HG03097 (cell line): ENCODE results near the gene CNR2.
"Not testable (repeated sequence)": the region's sequence is repeated elsewhere in the genome, so short reads cannot be mapped to it uniquely, and the experiment has no call there.

Source experiments
- ATAC-seq: cut with Tn5 transposase; IDR thresholded peaks from one replicate; pipeline ENCODE4 v1.9.1; 2021; ENCODE audit not compliant: unreplicated experiment, low FRiP score

Gene CNR2

DNA sequence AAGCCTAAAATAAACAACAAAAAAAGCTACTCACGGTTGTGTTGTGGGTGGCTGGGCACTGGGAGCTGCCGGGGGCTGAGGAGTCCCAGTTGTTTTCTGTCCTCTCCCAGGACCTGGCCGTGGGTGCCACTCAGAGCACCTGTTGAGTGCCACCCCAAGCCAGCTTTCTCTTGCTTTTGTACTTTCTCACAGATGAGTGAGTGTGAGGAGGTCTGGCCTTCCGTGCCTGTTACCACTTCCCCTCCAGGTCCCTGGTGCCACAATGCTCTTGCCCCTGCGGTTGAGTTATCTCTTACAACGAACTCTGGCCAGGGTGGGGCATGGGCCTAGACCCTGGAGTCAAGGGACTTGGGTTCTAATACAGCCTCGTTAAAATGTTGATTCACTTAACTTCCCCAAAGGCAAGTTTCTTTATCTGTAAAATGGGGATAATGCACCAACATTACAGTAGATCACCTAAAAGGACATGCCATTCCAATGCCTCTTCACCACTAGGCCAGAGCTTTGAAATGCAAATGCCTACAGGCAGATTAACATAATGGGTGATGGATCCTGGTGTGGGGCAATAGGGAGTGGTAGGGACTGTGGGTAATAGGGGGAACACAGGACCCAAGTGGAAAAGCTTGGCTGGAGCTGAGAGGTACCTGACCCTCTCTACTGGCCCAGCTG is at the start of gene CNR2:
Gene CNR2, minus strand, starts transcription at position 151 of the 669 bp plus-strand sequence. CDS start 37,745 bp downstream, outside the sequence.
- ATAC-seq: no peak

DNA sequence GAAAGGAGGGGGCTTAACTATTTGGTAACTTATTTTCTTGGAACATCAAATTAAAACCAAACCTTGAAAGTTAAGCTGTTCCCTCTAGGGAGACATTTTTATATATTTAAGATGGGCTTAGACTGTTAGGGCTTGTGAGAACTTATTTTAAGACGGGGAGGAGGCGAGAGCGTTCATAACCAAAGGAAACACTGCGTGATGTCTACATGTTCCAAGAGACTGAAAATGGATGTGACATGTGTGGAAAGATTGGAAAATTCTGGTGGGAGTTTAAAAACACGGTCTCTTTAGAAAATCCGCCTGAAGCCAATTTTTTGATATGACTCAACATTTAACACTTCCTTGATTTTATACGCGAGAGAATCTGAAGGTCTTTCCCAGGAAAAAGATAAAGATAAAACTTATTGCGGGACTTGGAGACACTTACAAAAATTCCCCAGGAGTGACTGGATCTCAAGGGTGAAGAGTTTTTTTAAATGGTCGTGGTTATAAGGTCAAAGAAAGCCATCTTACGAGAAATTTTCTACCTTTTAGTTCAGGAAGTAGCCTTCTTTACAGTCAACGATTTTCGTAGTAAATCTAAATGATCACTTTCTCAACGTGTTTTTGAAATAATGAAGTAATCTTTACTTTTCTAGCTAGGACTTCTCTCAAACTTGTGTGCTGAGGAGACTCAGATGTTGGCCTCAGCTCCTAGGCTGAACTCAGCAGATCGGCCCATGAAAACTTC is 47.3 kb upstream of the CNR2 start:
- no peak for ATAC-seq

DNA sequence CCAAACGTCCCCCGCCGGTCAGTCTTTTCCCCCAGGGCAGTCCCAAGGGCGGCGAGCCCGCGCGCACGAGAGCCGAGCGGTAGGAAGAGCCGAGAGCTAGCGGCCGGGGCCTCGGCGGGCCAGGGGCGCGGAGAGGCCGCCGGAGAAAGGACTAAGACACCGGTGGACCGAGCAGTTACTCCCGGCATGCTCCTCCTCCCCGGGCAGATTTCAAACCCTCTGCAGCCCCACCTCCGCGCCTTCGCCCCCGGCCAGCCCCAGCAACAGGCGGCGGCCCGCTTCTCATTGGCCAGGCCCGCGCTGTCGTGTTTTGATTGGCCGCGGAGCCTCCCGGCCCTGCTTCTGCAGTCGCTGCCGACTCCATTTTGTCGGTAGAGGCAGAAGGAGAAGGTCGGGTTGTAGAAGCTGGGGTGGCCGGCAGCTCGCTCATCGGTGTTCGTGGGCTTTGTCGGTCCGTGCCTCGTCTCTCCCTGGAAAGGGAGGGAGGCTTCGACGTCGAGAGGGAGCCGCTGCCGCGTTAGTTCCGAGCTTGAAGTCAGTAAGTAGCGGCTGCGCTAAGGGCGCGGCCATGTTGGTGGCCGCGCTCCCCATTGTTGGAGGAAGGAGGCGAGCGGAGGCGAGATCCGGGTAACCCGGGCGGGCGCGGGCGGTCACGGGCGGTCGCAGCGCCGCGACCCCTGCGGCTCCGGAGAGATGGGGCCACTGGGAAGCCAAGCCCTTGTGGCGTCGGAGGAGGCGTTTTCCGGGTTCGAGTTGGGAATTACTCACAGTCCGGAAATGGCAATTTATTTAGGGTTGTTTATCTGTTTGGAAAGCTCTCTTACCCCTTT is 46.5 kb upstream of the CNR2 start, which contains the start of gene PNRC2:
Gene PNRC2, plus strand, starts transcription at position 368 of the 830 bp plus-strand sequence. CDS start 1,630 bp downstream, outside the sequence.
- ATAC-seq: peak; percentile 69

DNA sequence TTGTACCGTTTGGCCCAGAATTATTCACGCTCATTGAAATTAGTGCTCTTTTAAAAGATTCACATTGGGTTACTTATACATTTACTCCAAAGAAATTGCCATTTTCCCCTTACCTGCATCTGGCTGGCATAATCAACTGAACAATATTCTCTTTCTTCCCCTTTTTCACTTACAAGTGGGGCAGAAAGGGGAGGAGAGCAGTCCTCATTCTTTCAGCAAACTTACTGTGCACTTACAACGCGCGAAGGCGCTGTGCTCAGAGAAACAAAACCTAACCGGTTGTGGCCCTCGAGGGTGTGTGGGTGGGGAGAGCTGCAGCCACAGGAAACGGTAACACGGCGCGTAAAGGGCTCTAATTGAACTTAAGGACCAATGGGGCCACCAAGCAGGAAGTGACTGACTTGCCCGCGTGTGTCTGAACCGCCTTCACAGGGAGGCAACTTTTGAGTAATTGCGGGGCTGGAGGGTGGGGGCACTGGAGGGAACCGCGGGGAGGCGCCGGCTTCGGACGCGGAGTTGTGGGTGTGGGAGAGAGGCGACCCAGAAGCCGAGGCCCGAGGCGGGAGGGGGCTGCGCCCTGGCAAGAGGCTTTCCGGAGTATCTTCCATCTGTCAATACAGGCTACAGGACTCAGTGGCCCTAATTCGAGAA is 45.8 kb upstream of the CNR2 start:
- ATAC-seq: peak; percentile 56

DNA sequence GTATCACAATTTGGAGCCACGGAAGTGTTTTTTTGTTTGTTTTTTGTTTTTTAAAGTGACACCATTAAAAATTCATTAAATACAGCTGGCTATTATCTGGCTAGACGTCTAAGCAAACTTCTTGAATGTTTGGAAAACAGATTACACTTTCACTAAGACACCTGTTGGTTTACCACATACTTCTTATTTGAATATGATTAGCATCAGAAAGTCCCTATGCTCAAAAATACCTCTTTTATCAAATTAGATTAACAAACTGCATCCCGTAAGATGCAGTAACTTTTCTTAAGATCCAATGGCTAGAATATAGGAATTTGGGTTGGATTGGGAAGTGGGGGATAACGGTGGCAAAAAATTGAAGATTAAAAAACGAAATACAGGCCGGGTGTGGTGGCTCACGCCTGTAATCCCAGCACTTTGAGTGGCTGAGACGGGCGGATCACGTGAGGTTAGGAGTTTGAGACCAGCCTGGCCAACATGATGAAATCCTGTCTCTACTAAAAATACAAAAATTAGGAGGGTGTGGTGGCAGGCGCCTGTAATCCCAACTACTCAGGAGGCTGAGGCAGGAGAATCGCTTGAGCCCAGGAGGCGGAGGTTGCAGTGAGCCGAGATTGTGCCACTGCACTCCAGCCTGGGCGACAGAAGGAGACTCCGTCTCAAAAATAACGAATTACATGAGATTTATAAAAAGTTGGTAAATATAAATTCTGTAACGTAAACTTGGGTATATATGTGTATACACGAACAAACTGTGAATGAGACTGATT is 45.1 kb upstream of the CNR2 start:
- not testable (repeated sequence) for ATAC-seq

DNA sequence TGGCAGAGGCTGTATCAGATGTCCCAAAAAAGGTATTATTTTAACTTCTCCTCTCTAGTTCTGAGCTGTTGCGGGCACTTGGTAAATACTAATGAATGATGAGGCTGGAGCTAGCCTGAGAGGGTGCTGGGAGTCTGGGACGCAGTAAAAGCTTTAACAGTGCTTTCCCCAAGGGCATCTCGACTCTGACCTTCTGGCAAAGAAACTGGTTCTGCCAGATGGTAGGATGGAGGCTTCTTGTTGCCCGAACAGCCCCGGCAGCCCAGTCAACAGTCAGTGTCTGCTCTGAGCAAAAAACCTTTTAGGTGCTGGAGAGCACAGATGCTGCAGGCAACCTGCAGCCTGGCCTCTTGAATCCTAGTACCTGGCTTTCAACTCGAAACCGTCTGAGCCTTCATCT is 43.9 kb upstream of the CNR2 start:
- ATAC-seq: no peak

DNA sequence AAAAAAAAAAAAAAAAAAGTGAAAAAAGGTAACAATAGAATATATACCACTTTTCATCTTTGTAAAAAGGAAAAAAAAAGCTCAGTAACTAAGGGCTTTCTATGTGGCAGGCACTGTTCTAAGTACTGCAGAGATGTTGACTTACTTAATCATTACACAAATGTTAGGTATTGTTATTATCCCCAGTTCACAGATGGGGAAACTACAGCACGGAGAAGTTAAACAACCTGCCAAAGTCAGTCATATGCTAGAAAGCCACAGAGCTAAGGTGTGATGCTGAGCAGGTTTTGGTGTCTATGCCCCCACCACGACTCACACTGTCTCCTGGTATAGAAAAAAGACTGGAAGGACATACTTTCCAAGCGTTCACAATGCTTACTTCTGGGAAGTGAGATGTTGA is 39.9 kb upstream of the CNR2 start:
- ATAC-seq: no peak

DNA sequence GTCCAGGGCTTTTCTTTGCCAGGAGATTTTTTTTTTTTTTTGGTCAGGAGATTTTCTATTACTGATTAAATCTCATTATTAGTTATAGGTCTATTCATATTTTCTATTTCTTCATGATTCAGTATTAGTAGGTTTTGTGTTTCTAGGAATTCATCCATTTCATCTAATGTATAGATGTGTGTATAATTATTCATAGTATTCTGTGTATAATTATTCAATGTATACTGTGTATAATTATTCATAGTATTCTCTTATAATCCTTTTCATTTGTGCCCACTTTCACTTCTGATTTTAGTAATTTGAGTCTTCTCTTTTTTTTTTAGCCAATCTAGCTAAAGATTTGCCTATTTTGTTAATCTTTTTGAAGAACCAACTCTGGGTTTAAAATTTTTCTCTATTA is 34.2 kb upstream of the CNR2 start:
- ATAC-seq: no peak

DNA sequence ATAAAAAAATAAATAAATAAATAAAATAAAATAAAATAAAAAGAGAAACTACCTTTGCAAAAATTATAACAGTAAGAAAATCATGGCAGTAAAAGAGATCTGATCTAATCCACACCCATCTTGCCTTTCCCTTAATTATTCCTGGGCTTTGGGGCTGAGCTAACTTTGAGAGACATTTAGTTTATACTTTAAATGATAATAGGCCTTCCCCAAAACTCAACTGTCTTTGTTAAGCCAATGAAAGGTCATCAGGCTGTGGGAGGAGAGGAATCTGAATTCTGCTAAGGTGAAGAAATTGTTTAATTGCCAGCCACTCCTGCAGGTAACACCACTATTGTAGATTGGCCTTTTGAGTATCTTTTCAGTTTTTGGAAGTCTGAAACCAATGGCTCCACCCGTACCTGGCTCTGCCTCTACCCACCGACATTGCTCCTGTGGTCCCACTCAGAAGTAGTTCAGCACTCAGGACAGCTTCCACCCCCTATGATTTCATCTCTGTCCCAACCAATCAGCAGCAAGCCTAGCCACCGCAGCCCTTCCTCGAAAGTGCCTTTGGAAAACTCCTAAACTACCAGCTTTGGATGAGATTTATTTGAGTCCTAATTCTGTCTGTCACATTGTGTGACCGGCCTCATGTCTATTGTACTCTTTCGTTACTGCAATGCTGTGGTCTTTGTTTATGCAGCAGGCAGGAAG is 23.5 kb upstream of the CNR2 start:
- ATAC-seq: no peak

DNA sequence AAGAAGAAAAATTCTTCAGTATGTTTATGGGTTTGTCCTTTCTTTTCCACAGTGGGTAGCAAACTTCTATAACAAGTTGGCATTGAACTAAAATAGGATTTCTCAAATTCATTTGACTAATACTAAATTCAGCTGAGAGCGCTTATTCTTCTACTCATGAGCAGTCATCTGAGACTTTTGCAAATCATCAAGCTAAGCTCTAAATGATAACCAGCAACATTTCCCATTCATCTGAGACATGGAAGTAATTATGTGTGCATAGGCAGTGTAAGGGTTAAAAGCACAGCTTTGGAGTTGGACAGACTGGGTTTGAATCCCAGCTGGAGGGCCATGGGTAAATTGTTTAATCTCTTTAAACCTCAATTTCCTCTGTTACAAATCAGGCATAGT is 18.3 kb upstream of the CNR2 start:
- no peak for ATAC-seq

DNA sequence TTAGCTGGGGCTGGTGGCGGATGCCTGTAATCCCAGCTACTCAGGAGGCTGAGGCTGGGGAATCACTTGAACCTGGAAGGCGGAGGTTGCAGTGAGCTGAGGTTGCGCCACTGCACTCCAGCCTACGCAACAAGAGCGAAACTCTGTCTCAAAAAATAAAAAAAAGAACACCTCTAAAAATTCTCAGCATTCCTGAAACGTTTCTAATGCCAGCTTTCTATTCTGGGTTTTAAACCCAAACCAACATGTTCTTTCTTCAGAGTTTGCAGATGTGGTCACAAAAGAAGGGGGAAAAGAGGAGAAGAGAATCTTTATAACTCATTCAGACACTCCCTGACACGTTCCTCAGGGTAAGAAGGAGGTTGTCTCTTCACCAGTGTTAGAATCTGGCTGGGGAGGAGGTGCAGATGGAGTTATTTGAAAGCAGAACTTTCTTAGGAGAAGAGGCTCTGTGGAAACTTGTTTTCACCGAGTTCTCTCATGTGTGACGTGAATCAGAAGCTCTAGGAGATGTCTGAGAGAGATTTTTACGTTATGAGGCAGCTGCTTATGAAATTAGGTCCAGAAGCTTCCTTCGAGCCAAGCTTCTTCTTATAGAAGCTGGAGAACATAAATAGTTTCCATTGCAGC is 17.8 kb upstream of the CNR2 start:
- ATAC-seq: no peak

DNA sequence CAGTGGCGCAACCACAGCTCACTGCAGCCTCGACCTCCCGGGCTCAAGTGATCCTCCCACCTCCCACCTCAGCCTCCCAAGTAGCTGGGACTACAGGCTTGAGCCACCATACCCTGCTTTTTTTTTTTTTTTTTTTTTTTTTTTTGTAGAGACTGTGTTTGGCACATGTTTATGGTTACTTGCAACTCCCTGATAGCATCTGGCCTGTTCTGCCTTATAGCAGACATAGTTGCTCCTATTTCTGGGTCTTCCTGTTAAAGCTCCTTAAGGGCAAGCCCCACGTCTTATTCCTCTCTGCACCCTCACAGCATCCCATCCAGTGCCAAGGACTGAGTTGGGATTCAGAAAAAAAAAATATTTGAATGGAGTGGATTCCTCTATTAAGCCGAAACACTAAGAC is 17.1 kb upstream of the CNR2 start:
- no peak for ATAC-seq

DNA sequence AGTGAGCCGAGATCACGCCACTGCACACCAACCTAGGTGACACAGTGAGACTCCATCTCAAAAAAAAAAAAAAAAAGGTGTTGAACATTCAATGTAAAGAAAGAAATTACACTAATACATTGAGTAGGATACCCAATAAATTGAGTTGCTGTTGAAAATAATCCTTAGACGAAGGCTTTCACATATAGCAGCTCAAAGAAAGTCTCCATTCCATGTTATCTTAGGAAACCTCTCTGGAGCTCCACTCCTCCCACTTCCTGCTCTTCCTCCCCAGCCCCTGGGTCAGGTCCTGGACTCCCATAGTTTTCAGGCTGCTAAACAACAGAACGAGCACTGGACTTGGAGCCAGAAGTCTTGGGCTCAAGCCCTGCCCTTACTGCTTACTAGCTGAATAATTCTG is 15.6 kb upstream of the CNR2 start:
- no peak for ATAC-seq

DNA sequence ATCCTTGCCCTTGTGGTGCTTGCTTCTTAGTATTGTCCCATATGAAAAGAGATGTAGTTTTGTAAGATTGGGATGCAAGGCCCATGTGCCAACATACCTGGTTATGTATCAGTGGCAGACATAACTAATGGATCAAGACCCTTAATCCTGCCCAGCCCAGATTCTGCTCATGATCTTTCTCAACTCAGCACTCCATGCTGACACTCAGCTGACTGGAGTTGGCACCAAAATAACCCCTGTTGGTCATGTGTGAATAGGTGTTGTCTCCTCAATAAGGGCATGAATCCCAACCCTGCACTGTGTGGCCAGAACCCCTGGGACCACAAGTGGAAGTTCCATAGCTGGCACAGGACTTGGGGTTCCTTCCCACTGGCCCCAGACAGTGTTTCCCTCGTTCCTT is 13.9 kb upstream of the CNR2 start:
- ATAC-seq: no peak

DNA sequence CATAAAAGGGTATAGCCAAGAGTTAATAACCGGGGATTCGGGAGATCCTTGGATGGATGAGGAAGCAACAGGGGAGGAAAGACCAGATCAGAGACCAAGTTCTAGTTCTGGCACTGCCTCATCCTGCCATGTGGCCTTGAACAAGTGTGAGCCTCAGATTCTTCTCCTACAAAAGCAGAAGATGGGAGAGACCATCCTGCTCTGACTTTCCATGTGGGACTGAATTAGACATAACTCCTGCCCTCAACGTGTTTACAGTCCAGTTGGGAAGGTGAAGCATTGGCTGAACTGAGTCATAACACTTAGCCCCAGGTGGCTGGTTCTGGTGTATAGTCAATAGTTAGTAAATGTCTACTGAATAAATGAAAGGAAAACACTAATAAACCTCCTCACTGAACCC is 12.1 kb upstream of the CNR2 start:
- ATAC-seq: no peak

DNA sequence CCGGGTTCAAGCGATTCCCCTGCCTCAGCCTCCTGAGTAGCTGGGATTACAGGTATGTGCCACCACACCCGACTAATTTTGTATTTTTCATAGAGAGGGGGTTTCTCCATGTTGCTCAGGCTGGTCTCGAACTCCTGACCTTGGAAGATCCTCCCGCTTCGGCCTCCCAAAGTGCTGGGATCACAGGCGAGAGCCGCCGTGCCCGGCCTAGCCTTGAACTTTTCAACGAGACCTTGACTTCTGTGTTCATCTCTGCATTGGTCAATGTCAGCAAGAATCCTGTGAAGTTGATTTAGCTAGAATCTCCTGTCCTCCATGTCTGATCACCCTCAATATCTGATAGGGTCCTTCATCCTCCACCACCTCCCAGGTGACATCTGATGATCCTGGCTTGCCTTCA is 11.4 kb upstream of the CNR2 start:
- no peak for ATAC-seq

DNA sequence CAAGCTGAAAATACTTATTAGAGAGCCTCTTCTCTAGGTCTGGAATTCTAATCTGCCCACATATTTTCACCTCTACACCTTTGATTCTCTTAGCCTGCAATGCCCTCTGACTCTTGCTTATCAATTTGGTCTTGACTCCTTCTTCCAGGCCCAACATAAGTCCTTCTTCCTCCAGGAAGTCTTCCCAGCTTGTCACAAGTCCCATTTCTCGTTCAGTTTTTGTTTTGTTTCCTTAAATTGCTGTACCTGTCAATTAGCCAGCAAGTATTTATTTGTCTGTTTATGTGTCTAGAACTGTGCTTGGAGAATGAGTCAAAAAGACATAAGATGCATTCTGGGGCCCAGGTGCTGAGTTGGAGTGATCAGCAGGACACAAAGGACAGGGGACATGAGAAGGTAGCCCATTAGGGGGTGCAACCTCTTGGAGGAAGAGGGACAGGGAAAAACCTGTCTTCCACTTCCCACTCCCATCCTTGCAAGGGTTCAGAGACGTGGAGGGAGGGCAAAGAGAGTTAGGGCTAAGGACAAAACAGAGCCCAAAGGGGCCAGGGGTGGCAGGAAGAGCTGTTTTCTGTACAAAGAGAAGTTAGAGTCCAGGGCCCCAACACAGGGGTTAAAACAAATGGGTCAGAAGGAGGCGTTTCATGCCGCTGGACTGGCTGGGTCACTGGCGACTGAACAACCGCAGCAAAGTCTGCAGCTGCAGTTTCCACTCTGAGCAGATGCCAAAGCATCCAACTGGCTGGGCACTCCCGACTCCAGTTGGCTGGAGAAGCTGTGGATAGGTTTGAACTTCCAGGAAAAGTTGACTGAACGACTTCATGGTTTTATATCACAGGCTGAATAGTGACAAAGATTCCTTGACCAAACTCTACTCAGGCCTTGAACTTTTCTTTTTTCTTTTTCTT is 10.7 kb upstream of the CNR2 start:
- no peak for ATAC-seq

DNA sequence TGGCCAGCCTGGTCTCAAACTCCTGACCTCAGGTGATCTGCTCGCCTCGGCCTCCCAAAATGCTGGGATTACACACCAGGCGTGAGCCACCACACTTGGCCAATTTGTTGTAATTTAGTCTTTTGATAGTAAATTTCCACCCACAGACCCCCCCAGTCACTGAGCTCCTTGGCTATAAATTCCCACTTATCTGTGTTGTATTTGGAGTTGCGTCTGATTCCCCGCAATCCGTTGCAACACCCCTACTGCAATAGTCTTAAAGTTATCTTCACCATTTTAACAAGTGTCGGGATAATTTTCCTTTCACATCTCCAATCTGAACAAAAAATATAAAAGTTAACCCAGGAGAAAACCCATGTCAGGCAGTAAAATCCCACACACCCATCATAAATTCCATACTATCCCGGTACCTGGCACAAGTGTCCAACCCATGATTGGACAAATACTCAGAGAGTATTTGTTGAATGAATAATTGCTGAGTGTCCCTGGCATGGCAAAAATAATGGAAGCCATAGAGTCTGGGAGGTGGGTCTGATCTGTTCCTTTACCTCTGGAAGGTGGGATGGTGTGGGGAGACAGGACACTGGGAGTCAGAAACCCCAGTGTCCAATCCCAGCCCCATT is 9.3 kb upstream of the CNR2 start:
- no peak for ATAC-seq
